A673 (cell line): ENCODE measurements around the gene TRMT2B. TPM values are rescaled to one million over a fixed set of nuclear protein-coding genes. Genes with fewer than 3 reads are reported as not detected.

Experiments used
- BruUV-seq: library from RNA; stranded (reverse); fragments of 400-500 nt; replicated peaks from 2 replicates; lab custom pipeline; 2021; lab: Mats Ljungman, UMichigan
- CTCF ChIA-PET: fragments of 300-600 bp; sonication (Branson Sonifier 250); formaldehyde crosslinking; loops from one replicate; lab custom pipeline; 2022; ENCODE audit warnings: antibody characterized with exemption; lab: Charles Lee
- POLR2A ChIA-PET: fragments of 300-600 bp; sonication (Branson Sonifier 250); formaldehyde crosslinking; loops from one replicate; lab custom pipeline; 2022; ENCODE audit warnings: antibody characterized with exemption; ENCODE audit not compliant: low non-redundant PET; lab: Charles Lee
- DNase-seq: peaks from one replicate; pipeline ENCODE4 v3.0.0-alpha.2; 2015; ENCODE audit warnings: low spot score
- H3K27ac ChIP-seq: fragments of 200-600 bp; sonication (generic); 2 replicates; pipeline ENCODE4 v1.5.1; 2016; ENCODE audit warnings: mixed run types, low read depth, mild to moderate bottlenecking, mixed read lengths, antibody characterized with exemption, low read length; ENCODE audit not compliant: poor library complexity, severe bottlenecking
- H3K27me3 ChIP-seq: fragments of 200-600 bp; sonication (generic); replicated peaks from 2 replicates; pipeline ENCODE4 v1.6.1; 2017; ENCODE audit warnings: mixed run types, low read depth, mild to moderate bottlenecking, mixed read lengths, antibody characterized with exemption, low read length; ENCODE audit not compliant: insufficient read depth, poor library complexity
- H3K36me3 ChIP-seq: fragments of 200-600 bp; sonication (generic); 2 replicates; pipeline ENCODE4 v1.6.1; 2016; ENCODE audit warnings: mixed run types, mild to moderate bottlenecking, mixed read lengths, antibody characterized with exemption, low read length; ENCODE audit not compliant: insufficient read depth, poor library complexity, severe bottlenecking
- H3K4me1 ChIP-seq: fragments of 200-600 bp; sonication (generic); 2 replicates; pipeline ENCODE4 v1.6.1; 2017; ENCODE audit warnings: mixed run types, mild to moderate bottlenecking, mixed read lengths, antibody characterized with exemption, low read length; ENCODE audit not compliant: insufficient read depth, poor library complexity, severe bottlenecking
- H3K4me3 ChIP-seq: fragments of 200-600 bp; sonication (generic); 2 replicates; pipeline ENCODE4 v1.5.1; 2016; ENCODE audit warnings: low read depth, mixed run types, mild to moderate bottlenecking, mixed read lengths, low read length; ENCODE audit not compliant: poor library complexity, severe bottlenecking
- H3K9me3 ChIP-seq: fragments of 200-600 bp; sonication (generic); 2 replicates; pipeline ENCODE4 v1.6.1; 2016; ENCODE audit warnings: mixed run types, low read depth, mild to moderate bottlenecking, mixed read lengths, antibody characterized with exemption, low read length; ENCODE audit not compliant: poor library complexity, severe bottlenecking
- CTCF ChIP-seq: fragments of 300-800, 200-600 bp; sonication (generic); conservative IDR thresholded peaks from 2 replicates; pipeline ENCODE4 v1.5.1; 2017; ENCODE audit warnings: low read depth, mild to moderate bottlenecking, antibody characterized with exemption, low read length, moderate library complexity, mixed read lengths
- EZH2 ChIP-seq: fragments of 200-600 bp; sonication (generic); IDR thresholded peaks from 2 replicates; pipeline ENCODE4 v1.6.1; 2017; ENCODE audit warnings: borderline replicate concordance, low read depth, mild to moderate bottlenecking, mixed read lengths, antibody characterized with exemption, low read length; ENCODE audit not compliant: poor library complexity, severe bottlenecking
- intact Hi-C: fragments of 100-400 bp; cut with micrococcal nuclease; formaldehyde crosslinking; loops from one replicate; pipeline ENCODE4 v1.10.0; 2022; ENCODE audit not compliant: unreplicated experiment
- total RNA-seq: library from RNA; stranded (reverse); gene quantifications from 2 replicates; pipeline ENCODE4 v1.2.3, GENCODE V29; 2021

The TRMT2B gene
- total RNA-seq, 1 experiment from 2014 or later, result 20.8 TPM

GRCh38 chrX:101037231-101037630 lies 14.7 kb downstream of the TRMT2B start:
- POLR2A ChIA-PET, result no interaction called here
- CTCF ChIA-PET, result no interaction called here
- no peak for TF ChIP-seq EZH2
- TF ChIP-seq CTCF, result no peak
- intact Hi-C loops, result no loop called here
- no peaks in the 10 kb centered on the region for H3K4me1 ChIP-seq
- peaks cover 6% of the 10 kb centered on the region for H3K36me3 ChIP-seq
- H3K4me3 ChIP-seq, result no peak overlapping the region
- no TSS peak for BruUV-seq
- no peak overlapping the region for H3K27ac ChIP-seq
- no peaks in the 10 kb centered on the region for H3K9me3 ChIP-seq
- no peak for DNase-seq
- no peaks in the 10 kb centered on the region for H3K27me3 ChIP-seq

- POLR2A ChIA-PET, result no interaction called here
- BruUV-seq, result no TSS peak
- intact Hi-C loops, result no loop called here
- CTCF ChIA-PET, result no interaction called here
- no peak for DNase-seq
- H3K36me3 ChIP-seq, result no peaks in the 10 kb centered on the region
- H3K4me1 ChIP-seq, result no peaks in the 10 kb centered on the region
- H3K27me3 ChIP-seq, result no peaks in the 10 kb centered on the region
- H3K4me3 ChIP-seq, result no peak overlapping the region
- H3K27ac ChIP-seq, result no peak overlapping the region
- H3K9me3 ChIP-seq, result no peaks in the 10 kb centered on the region
- no peak for TF ChIP-seq EZH2
- TF ChIP-seq CTCF, result no peak
These were observed 22.2 kb downstream of the TRMT2B start for GRCh38 chrX:101029665-101030064.

- intact Hi-C loops, result no loop called here
- DNase-seq, result no peak
- no TSS peak for BruUV-seq
- Histone ChIP-seq H3K27ac (no peak overlapping the region), H3K9me3 (no peaks in the 10 kb centered on the region), H3K4me1 (no peaks in the 10 kb centered on the region), H3K4me3 (no peak overlapping the region), H3K36me3 (no peaks in the 10 kb centered on the region), H3K27me3 (no peaks in the 10 kb centered on the region)
- ChIA-PET CTCF (no interaction called here), POLR2A (no interaction called here)
- no peak for TF ChIP-seq EZH2
- no peak for TF ChIP-seq CTCF
These were observed 23.3 kb downstream of the TRMT2B start for GRCh38 chrX:101028562-101028961.
